Measurements from ENCODE around the gene CCDC178.
"Not testable (repeated sequence)": the region's sequence is repeated elsewhere in the genome, so short reads cannot be mapped to it uniquely, and the experiment has no call there.

Gene CCDC178

DNA sequence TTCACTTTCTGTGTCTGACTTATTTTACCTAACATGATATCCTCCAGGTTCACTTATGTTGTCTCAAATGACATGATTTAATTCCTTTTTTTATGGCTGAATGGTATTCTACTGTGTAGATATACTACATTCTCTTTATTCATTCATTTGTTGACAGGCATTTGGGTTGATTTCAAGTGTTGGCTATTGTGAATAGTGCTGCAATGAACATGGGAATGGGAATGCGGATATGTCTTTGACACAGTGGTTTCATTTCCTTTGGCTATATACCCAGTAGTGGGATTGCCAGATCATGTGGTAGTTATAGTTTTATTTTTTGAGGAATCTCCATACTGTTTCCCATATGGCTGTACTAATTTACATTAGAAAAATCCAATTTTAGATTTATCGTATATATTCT, 472.3 kb downstream of the CCDC178 start:
- DNase-seq = no peak

DNA sequence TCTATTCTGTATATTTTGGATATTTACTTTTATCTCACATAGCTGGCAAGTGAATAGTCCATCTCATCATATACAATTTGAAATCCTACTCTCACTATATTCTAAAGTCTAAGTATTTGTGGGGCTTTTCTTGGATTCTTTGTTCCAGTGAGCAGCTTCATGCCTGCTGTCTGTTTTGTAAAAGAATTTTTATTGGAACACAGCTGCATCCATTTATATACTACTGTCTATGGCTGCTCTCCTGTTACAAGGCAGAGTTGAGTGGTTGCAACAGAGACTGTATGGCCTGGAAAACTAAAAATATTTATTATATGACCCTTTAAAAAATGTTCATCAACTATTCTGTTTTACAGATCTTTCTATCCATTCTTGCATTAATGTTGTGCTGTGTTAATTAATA, 474.4 kb downstream of the CCDC178 start:
- DNase-seq = no peak

DNA sequence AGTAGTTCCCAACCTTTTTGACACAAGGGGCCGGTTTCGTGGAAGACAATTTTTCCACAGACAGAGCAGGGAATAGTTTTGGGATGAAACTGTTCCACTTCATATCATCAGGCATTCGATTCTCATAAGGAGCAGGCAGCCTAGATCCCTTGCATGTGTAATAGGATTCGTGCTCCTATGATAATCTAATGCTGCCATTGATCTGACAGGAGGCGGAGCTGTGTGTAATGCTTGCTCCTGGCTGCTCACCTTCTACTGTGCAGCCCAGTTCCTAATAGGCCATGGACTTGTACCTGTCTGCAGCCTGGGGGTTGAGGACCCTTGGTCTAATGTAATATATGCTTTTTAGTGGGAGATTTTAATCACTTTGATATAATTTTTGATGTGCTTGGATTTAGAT, 479.0 kb downstream of the CCDC178 start:
- no peak for DNase-seq

DNA sequence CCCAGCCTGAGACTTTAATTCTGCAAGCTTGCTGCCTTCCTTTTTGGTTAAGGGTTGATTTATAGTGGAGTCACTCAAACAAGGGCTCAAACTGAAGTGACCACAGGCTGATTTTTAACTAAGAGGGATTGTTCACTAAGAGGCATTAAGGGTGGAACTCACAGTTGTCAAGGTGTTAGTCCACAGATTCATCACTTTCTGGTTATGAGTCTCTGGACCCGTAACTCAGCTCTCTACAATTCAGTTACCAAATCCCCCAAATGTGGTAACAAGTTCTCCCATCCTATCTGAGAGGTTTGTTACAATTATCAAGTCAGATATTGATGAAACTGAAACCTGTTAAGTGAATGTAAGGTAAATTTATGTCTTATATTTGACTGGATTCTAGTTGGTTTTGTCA, 481.8 kb downstream of the CCDC178 start:
- DNase-seq = no peak

DNA sequence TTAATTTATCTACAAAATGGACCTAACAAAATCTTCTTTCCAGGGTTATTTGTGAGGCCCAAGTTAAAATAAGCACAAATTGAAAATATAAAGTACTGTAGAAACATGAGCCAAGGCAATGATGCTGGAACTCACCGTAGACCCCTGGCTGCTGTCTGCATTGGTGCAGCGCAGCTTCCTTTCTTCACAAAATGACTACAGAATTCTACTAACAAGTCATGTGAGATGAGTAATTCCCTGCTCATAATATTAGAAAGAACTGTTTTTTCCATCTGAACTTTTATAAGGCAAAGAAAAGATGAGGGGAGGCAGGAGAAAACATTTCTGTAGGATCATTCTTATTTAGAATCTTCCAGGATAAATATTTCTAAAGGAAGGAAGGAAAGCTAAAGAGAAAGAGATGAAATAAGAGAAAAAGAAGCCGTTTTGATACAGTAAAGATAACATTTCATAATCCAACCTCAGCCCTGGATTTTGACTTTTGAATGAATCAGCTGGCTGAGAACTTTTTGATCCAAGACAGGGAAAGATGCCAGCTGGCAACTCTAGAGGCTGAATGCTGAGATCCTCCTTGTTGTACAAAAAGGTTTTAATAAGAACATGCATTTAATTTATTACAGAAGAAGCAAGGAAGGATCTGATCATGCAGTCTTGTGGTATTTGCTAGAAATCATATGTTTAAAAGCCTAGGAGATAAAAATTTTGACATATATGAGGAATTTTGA, 483.8 kb downstream of the CCDC178 start:
- no peak for DNase-seq

DNA sequence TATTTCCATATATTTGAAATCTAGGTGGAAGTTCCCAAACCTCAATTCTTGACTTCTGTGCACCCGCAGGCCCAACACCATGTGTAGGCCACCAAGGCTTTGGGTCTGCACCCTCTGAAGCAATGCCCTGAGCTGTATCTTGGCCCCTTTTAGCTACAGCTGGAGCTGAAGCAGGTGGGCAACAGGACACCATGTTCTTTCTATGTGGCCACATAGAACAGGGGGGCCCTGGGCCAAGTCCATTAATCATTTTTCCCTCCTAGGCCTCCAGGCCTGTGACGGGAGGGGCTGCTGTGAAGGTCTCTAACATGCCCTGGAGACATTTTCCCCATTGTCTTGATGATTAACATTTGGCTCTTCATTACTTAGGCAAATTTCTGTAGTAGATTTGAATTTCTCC, 488.2 kb downstream of the CCDC178 start:
- not testable (repeated sequence) for DNase-seq

DNA sequence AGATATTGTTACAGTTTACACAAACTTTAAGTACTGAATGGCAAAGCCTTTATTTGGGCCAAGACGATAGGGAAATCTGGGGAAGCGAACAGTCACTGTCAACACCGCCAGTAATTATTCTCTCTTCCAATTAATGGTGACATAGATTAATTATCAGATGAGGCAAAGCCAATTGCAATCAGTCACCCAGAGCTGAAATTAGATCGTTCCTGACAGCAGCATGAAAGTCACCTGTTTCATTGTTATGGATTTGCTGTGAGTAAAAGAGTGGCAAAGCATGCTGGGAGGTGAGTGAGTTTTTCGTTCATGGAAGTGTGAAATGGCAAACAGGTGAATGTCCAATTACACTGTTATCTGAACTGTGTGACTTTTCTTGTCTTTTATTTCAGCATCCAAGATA, 502.9 kb downstream of the CCDC178 start:
- no peak for DNase-seq

DNA sequence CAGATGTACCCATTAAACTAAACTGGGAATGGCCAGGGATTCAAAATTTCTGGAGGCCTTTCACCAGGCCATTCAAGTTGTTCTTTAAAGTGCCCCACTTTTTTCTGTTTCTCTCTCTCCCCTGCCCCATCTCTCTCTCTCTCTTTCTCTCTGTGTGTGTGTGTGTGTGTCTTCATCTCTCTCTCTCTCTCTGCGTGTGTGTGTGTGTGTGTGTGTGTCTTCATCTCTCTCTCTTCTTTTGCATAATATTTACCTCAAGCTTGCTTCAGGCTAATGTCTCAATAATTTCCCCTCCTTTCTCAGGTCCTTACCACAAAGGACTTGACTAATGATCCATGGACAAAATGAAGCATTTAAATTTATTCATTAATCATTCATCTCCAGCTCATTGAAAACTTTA, 503.5 kb downstream of the CCDC178 start:
- no peak for DNase-seq

DNA sequence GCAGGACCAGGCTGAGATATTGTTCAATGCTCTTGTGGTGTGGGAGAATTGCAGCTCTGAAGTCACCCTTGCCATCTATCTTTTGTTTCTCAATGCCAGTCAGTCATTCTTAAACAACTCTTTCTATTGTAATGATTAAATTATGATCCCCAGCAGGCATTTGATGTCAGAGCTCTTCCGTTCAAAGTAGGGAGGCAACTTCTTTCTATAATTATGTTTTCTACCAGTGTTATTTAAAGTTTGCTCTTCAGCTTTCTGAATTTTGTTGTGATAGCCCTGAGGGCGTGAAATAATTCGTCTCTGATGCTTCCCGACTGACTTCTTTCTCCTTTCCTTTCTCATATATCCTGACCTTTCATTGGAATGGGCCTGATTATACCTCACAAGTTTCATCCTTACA, 506.3 kb downstream of the CCDC178 start:
- no peak for DNase-seq

DNA sequence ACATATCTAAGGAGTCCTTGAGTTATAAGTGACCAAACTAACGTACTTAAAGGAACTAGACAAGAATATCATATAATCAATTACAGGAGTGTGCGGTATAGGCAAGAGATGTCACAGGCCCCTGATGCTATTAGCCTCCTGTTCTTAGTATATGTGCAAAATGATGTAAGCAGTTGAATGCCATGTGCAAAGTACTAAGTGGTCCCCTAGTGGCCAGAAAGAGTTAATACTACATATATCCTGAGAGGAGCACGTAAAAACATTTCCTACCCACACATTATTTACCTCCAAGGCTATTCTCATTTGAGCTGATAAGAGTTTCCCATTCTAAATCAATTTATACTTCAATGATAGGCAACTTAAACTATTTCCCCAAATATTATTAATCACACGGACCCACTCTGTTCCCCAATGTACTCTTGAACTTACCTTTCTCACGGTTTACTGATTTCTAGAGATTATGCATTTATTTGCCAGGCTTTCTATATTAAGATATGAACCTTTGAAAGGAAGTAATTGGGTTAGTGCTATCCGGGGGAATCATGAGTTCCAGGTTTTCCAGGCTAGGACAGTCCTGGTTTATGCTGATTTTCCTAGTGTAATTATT, 509.7 kb downstream of the CCDC178 start:
- DNase-seq = no peak

DNA sequence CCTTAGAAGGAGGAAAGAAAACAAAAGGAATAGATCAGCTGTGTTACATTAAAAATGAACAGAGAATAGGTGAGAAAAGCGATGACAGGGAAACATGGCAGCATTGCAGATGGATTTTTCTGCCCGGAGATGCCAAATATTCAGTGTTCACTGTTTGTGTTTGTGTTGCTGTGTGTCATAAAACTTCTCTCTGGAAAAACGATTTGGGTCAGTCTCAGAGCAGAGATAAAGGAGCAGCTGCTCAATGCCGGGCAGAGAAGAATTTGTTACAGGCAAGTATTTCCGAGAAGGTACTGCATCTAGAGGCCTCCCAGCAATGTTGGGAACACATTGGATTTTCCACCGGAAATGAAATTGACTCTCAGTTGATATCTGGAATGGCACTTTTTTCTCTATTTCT, 511.3 kb downstream of the CCDC178 start:
- no peak for DNase-seq

DNA sequence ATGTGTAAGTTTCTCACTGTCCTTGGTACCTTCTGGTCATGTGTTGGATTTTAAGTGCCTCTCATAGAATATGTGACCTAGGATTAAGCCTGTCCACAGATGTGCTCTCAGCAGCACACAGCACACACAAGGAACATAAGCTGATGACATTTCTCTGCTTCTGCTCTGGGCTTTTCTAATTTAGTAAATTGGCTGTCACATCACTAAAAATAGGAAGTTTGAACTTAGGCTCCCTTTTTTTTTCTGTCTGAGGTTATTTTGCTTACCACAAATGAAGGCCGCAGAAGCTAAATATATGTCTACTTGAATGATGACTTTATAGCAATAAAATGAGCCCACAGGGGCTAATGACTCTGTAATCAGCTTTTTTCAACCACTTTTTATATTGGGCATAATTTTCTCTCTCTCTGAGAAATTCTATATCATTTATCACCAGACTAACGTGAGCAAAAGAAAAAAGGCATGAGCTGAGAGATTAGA, 517.5 kb downstream of the CCDC178 start:
- DNase-seq = peak; percentile 20

DNA sequence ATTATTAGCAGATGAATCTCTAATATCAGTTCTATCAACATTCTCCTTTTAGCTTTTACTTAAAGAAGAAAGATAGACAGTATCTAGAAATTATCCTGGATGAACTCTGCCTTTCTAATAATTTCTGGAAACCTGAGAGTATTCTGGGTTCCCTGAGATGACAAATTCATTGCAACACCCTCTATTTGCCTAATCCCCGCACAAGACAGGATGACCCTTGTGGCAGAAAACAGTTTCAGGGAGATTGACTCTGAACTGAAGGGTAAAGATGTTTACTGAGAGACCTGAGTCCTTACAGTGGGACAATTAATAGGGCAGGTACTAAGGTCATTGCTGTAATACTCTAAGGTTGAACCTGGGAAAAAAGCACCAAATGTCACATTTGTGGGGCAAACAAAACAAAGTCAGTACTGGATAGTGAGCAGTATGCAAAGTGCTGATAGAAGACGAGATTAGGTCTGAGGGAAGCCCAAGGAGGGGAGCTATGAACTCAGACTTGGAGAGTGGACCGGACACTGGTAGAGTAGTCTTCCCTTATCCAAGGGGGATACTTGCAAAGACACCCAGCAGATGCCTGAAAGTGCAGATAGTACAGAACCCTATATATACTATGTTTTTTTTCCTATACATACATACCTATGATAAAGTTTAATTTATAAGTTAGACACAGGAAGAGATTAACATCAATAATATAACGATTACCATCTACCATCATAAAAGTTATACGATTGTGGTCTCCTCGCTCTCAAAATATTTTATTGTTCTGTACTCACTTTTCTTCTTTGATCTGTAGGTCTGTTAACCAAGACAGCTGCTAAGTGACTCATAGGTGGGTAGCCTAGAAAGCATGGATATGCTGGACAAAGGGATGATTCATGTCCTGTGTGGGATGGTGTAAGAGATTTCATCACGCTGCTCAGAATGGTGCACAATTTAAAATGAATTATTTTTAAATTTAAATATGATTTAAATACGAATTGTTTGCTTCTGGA, 519.4 kb downstream of the CCDC178 start:
- DNase-seq = no peak

DNA sequence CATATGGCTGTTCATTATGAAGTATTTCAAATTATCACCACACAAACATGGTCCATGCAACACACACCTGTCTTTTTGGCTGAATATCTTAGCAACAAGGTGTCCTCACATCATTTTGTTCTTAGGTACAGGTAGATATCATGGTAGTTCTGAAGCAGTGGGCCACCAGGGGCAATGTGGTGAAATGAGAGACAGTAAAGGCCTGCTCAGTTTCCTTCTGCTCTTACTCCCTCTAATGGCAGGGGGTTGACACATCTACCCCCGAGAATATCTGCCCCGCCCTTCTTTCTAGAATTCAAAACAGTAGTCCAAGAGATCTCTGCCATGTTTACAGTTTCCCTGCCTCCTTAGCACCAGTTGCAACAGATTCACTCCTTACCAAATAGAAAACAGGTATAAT, 520.7 kb downstream of the CCDC178 start:
- no peak for DNase-seq

DNA sequence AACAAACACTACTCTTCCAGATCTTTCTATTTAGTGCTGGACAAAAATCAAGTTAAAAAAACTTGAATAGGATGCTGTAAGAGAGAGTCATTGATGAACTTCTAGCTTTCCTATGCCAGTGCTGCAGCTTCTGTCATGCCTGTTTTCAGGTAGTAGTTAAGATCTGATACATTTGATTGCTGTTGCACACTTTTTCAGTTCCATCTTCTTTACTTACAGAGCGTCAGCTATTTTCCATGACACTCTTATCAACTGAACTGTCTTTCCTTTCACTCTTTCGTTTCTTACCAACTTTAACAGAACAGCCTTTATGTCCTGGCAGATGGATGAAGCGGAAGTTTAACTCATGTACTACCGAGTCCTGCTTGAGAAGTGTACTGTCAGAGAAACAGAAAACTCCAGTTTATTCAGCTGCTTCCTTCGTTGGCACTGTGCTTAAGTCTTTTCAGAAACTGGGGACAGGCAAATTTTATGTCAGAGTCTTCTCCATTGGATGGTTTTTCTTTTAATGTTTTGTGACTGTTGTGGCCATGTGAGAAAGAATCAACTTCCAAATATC, 521.8 kb downstream of the CCDC178 start:
- DNase-seq = no peak

DNA sequence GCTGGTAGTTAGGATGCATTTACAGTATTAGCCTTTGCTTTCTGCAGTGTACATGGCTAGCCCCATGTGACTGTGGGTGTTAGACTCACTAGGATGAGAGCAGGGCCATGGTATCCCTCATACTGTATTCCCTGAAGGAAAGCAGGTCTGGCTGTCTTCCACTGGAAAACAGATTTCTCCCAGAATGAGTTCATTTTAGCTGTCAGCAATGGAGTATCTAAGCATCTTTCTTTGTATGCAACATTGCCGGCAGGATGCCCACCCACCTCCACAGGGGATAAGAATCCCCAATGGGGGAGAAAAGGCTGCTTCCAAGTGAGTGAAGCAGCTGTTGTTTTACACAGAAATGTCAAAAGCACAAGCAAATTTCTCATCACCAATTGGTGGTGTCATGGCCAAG, 525.0 kb downstream of the CCDC178 start:
- DNase-seq = no peak

DNA sequence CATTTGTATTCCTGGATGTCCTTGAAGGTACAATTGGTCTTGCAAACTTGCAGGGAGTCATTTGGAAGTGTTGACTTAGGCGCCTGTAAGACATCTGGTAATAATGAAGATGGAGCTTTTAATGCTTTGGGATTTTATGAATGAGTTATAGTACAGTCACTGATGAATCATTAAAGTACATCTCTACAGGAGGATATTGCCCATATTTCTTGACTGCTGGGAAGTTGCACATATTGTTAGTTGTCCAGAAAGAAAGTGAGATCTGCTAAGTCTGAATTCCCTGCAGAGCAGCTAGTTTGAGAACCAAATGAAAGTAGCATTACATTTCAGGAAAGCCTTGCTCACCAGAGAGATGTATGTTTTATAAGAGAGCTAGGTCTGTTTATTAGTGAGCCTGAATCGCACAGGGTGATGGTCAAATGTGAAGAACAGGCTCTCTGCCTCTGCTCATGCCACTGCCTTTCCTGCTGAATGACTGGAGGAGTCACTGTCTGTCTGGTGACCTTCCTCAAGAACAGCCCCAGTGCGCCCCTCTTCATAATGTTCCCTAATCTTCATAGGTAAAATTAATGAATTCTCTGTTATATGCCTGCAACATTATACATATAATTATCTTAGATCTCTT, 528.7 kb downstream of the CCDC178 start:
- DNase-seq = no peak

DNA sequence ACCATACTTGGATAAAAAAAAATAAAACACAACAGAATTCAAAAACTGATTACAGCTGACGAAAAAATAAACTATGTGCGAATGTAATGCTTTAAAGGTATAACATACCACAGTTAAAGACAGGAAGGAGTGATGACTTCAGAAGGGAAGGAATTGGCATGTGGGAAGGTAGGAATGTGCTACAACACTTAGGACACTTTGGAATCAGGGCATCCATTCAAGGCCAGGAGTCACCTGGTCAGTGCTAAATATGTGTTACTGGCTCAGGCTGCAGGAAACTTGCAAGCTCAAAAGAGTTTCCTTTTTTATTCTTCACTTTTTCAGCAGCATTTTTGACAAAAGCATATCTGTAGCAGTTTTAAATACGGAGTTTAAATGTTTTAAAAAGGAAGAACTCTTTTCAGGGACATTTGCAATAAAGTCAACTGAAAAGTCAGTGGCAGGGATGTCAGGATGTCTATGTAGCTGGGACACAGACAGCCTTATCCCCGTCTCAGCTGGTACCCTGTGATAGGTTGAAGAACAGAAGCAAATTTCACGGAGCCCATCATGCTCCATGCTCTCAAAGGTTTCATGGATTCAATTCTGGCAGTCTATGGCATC, 529.7 kb downstream of the CCDC178 start:
- no peak for DNase-seq

DNA sequence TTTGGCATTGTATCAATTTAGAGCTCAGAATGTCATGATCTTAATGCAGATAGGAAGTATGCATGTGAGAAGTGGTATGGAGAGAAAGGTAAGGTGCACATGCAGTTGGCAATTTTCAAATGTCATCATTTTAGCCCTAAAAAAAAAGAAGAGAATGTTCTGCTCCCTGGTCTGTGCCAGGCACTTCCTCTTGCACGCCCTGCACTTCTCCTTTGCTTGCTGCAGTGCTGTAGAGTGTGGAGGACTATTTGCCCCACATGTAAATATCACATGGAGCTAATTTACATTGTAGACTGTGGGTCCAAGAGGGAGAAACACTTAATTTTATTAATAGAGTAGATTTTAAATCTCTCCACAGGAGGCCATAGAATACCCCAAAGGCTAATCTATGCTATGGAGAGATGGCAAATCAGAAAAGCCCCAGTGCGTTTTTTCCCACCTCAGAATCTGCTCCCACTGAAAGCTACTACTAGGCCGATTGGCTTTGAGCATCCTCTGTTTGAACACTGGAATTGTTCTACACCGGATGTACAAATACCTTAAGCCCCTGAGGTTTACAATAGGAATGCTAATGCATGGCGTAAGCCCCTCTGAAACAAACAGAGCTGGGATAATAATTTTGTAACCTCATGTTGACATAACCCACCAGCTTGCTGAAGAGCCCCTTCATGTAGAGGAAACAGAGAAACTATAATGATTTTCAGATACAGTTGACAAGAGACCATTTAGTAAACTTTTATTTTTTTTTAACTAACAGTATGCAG, 530.5 kb downstream of the CCDC178 start:
- DNase-seq = no peak

DNA sequence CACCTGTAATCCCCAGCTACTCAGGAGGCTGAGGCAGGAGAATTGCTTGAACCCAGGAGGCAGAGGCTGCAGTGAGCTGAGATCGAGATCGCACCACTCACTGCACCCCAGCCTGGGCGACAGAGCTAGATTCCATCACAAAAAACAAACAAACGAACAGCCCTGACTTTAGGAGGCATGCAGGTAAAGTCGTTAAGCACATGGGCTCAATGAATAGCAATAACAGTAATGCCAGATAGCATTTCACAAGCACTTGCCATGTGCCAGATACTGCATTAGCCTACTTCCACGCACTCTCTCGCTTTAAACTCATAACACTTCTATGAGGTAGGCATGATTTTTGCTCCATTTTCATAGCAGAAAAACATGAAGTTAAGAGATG, 532.1 kb downstream of the CCDC178 start:
- no peak for DNase-seq

DNA sequence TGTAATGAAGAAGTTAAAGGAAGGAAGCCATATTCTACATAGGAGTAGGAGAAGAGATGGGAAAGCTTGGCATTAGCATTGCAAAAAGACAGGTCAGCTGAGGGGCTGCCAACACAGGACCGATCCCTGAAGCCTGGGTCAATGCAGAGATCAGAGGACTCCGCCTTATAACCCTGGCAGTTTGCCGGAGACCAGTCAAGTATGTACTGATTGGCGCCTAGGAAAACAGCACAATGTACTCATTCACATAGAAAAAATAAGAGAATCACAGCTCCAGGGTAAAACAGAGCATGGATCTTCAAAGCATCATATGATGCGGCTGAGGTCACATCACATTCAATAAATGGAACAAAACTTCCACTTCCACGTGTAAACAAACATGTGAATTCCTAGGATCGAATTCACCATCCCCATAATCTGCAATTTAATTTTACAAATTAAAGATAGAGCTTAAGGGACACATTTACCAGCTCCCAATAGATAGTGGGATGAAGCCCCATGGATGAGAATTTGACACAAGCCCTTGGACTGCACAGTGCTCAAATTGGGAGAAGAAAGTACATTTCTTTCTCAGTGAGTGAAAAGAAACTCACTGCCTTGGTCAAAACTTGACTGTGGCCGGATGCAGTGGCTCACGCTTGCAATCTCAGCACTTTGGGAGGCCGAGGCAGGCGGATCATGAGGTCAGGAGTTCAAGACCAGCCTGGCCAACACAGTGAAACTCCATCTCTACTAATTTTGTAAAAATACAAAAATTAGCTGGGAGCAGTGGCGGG, 532.7 kb downstream of the CCDC178 start:
- no peak for DNase-seq
